ENCODE data around the gene STAB2.
A peak's percentile ranks its signal among the peaks of the same experiment; 100 is the strongest.

Gene STAB2

GRCh38 chr12:103586791-103587370, at the start of gene STAB2:
STAB2 (plus strand) TSS chr12:103587273; CDS start chr12:103587477, 204 bp downstream.
- no peak for DNase-seq

GRCh38 chr12:103538397-103538796, 48.7 kb upstream of the STAB2 start:
- DNase-seq, result no peak

GRCh38 chr12:103540319-103540718, 46.8 kb upstream of the STAB2 start:
- no peak for DNase-seq

GRCh38 chr12:103542078-103542477, 45.0 kb upstream of the STAB2 start:
- DNase-seq, result no peak

- DNase-seq, result no peak
These were observed 40.1 kb upstream of the STAB2 start for GRCh38 chr12:103546959-103547358.

GRCh38 chr12:103547376-103547775, 39.7 kb upstream of the STAB2 start:
- DNase-seq, result no peak

- no peak for DNase-seq
These were observed 39.1 kb upstream of the STAB2 start for GRCh38 chr12:103547929-103548328.

GRCh38 chr12:103548622-103549601, 38.2 kb upstream of the STAB2 start:
- peak; percentile 70 for DNase-seq

GRCh38 chr12:103556890-103557627, 30.0 kb upstream of the STAB2 start:
- DNase-seq, result no peak

GRCh38 chr12:103557628-103558010, 29.5 kb upstream of the STAB2 start:
- DNase-seq, result no peak

- DNase-seq, result no peak
These were observed 28.2 kb upstream of the STAB2 start for GRCh38 chr12:103558879-103559278.

GRCh38 chr12:103560604-103561101, 26.4 kb upstream of the STAB2 start:
- DNase-seq, result no peak

GRCh38 chr12:103561174-103561573, 25.9 kb upstream of the STAB2 start:
- DNase-seq, result no peak

GRCh38 chr12:103566398-103566797, 20.7 kb upstream of the STAB2 start:
- DNase-seq, result no peak

GRCh38 chr12:103569278-103569677, 17.8 kb upstream of the STAB2 start:
- DNase-seq, result no peak

GRCh38 chr12:103571286-103571685, 15.8 kb upstream of the STAB2 start:
- no peak for DNase-seq

GRCh38 chr12:103572312-103573045, 14.6 kb upstream of the STAB2 start:
- no peak for DNase-seq

GRCh38 chr12:103573185-103573584, 13.9 kb upstream of the STAB2 start:
- no peak for DNase-seq

GRCh38 chr12:103578926-103579325, 8.1 kb upstream of the STAB2 start:
- DNase-seq, result no peak

GRCh38 chr12:103580026-103580425, 7.0 kb upstream of the STAB2 start:
- DNase-seq, result no peak

GRCh38 chr12:103583008-103583407, 4.1 kb upstream of the STAB2 start:
- no peak for DNase-seq

GRCh38 chr12:103586132-103586531, 941 bp upstream of the STAB2 start:
- no peak for DNase-seq

- DNase-seq, result no peak
These were observed 1.6 kb downstream of the STAB2 start for GRCh38 chr12:103588680-103589079.
